Lung (tissue), 16 donors: ENCODE data around the gene ARID2. TPM values are rescaled to one million over a fixed set of nuclear protein-coding genes. Genes with fewer than 3 reads are reported as not detected.
A peak's percentile ranks its signal among the peaks of the same experiment; 100 is the strongest.

ENCODE experiments used
- ATAC-seq: fragments of 200-7000 bp; cut with Tn5 transposase; one replicate; pipeline ENCODE4 v1.9.1; 2020; ENCODE audit warnings: moderate number of reproducible peaks; ENCODE audit not compliant: insufficient read depth, low FRiP score
- DNase-seq, 3 donors: peaks; one replicate each; pipeline ENCODE4 v3.0.0-alpha.2; 2013 to 2017
- H3K27ac ChIP-seq, 2 donors: one replicate each; pipeline ENCODE4 v1.5.1; 2013; ENCODE audit warnings: mild to moderate bottlenecking in 2 of 2, moderate library complexity in 2 of 2, control low read depth in 1 of 2, inconsistent platforms in 1 of 2, low read depth in 1 of 2, low read length in 1 of 2
- H3K27me3 ChIP-seq, 3 donors: one replicate each; pipeline ENCODE4 v1.5.1; 2013; ENCODE audit warnings: low read length in 2 of 3; ENCODE audit not compliant: control insufficient read depth in 3 of 3, insufficient read depth in 3 of 3
- H3K36me3 ChIP-seq, 4 donors: one replicate each; pipeline ENCODE4 v1.5.1; 2013; ENCODE audit warnings: low read length in 4 of 4, mild to moderate bottlenecking in 1 of 4, moderate library complexity in 1 of 4; ENCODE audit not compliant: control insufficient read depth in 4 of 4, insufficient read depth in 4 of 4
- H3K4me1 ChIP-seq, 5 donors: one replicate each; pipeline ENCODE4 v1.5.1; 2013; ENCODE audit warnings: low read length in 5 of 5, mild to moderate bottlenecking in 2 of 5, moderate library complexity in 1 of 5; ENCODE audit not compliant: control insufficient read depth in 5 of 5, insufficient read depth in 5 of 5
- H3K4me3 ChIP-seq: one replicate; pipeline ENCODE4 v1.5.1; 2013; ENCODE audit warnings: mild to moderate bottlenecking, control low read depth, moderate library complexity
- H3K9ac ChIP-seq, 2 donors: one replicate each; pipeline ENCODE4 v1.5.1; 2013; ENCODE audit warnings: low read length in 2 of 2, control low read depth in 1 of 2; ENCODE audit not compliant: insufficient read depth in 1 of 2
- H3K9me3 ChIP-seq, 4 donors: one replicate each; pipeline ENCODE4 v1.5.1; 2013; ENCODE audit warnings: low read length in 3 of 4, mild to moderate bottlenecking in 1 of 4, moderate library complexity in 1 of 4; ENCODE audit not compliant: control insufficient read depth in 4 of 4, insufficient read depth in 3 of 4
- CTCF ChIP-seq: IDR thresholded peaks from 2 replicates; pipeline ENCODE4 v1.5.1; 2012; ENCODE audit warnings: mild to moderate bottlenecking; ENCODE audit errors: control extremely low read depth, extremely low read depth
- WGBS, 2 donors: extraction: QIAGEN DNeasy Blood & Tissue Kit; methylation state at CpG; one replicate each; pipeline ENCODE4 v1.1.7; 2013; 5-methylcytosine and 5-hydroxymethylcytosine counted together
- long read RNA-seq, 5 donors: transcript quantifications; one replicate each; lab custom pipeline, GENCODE V29; 2026
- polyA plus RNA-seq, 2 donors: library from polyadenylated mRNA; stranded (reverse); fragments of 200-250 nt; gene quantifications; one replicate each; pipeline ENCODE4 v1.2.1, GENCODE V29; 2013
- total RNA-seq, 2 donors: library from RNA; depleted of rRNA in 1 of 2; stranded (reverse); fragments of >200 nt in 1 of 2; gene quantifications; one replicate each; pipeline ENCODE4 v1.2.1, GENCODE V29; 2014 to 2021
- donor health status: control.
- donor health status: control.
- donor health status: Bipolar disorder and iron deficiency.
- donor health status: healthy.
- donor health status: DM: yes; HTN: yes; CAD: no.

ARID2 gene
- total RNA-seq (10 to 100 TPM; 27.0 to 79.2 TPM), polyA plus RNA-seq (1 to 10 TPM; 5.3 to 8.0 TPM)
- long read RNA-seq, donor 1, full-length matches to known transcripts, result 2 of 26 reads
- long read RNA-seq, donor 1, partial matches to known transcripts, result 24 of 26 reads
- long read RNA-seq, donor 1, other reads (novel, unspliced or antisense), result 0 of 26 reads
- long read RNA-seq, donor 2, partial matches to known transcripts, result 32 of 32 reads
- long read RNA-seq, donor 2, other reads (novel, unspliced or antisense), result 0 of 32 reads
- long read RNA-seq, donor 3, result 0 reads
- long read RNA-seq, donor 4, result 0 reads
- long read RNA-seq, donor 5, full-length matches to known transcripts, result 1 of 14 reads
- long read RNA-seq, donor 5, partial matches to known transcripts, result 13 of 14 reads
- long read RNA-seq, donor 5, other reads (novel, unspliced or antisense), result 0 of 14 reads

DNA sequence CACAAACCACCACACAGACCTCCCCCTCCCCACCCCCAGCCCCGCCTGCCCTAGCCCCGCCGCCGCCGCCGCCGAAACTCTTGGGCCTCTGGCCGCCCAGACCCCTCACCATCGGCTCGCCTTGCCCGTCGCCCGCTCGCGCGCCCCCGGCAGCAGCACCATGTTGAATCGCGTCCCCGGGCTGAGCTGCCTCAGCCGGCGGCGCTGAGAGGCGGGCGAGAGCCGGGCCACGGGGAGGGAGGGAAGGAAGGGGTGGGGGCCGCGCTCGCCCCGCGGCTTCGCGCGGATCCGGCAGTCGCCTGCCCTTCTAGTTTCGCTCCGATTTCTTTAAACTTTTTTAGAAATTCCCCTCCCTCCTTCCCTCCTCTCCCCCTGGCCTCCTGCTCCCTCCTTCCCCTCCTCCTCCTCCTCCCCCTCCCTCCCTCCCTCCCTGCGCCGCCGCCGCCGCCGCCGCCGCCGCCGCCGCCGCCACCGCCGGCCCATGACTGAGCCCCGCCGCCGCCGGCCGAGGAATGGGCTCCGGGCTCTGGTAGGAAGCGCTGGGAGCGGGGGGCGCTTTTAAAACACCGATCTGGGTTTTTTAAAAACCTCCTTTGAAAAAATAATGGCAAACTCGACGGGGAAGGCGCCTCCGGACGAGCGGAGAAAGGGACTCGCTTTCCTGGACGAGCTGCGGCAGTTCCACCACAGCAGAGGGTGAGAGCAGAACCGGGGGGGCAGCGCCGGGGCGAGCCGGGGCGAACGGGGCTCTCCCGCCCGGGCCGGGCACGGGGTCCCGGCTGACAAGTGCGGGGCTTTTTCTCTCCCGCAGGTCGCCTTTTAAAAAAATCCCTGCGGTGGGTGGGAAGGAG, at the start of gene ARID2:
Gene ARID2, plus strand, starts transcription at position 474 of the 851 bp plus-strand sequence. Its CDS starts 131 bp downstream, at position 605.
- ATAC-seq (peak; percentile 5), DNase-seq (peak; percentile 83 to 90 (median 87))
- H3K36me3 ChIP-seq, result no peaks in the 10 kb centered on the region
- peak within 1 kb of the TSS; percentile 99 to 100 for H3K27ac ChIP-seq
- 1% methylated on average over 41 to 88 of the region's 88 CpGs for WGBS, 2 donors
- H3K4me1 ChIP-seq, result peaks cover 0 to 42% (median 4%) of the 10 kb centered on the region in 5 donors
- TF ChIP-seq CTCF, result no peak
- peak within 1 kb of the TSS; percentile 95 to 99 for H3K9ac ChIP-seq
- no peaks in the 10 kb centered on the region for H3K27me3 ChIP-seq
- H3K9me3 ChIP-seq, result no peaks in the 10 kb centered on the region
- H3K4me3 ChIP-seq, result peak within 1 kb of the TSS; percentile 82

DNA sequence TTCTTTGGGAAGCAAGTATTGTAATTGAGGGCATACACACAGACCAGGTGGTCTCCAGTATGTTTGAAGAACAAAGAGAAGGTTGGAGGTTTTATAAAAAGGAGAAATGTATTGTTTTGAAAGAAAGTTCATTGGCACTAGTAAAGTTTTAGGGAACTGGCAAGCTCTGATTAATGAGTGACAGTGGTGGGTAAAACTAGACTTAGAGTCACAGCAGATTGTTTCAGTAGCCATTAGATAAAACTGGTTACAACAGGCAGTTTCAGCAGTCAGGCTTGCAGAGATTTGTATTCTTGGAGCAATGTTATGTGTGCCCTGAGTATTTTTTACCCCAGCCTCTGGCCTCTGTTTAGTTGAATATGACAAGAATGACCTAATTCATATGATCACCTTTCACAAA, 49.1 kb upstream of the ARID2 start:
- H3K27ac ChIP-seq, result no peak overlapping the region
- H3K9ac ChIP-seq, result no peak overlapping the region
- DNase-seq (no peak), ATAC-seq (no peak)
- no peaks in the 10 kb centered on the region for H3K9me3 ChIP-seq
- no peak overlapping the region for H3K4me3 ChIP-seq
- no peaks in the 10 kb centered on the region for H3K27me3 ChIP-seq
- no peaks in the 10 kb centered on the region for H3K4me1 ChIP-seq
- H3K36me3 ChIP-seq, result no peaks in the 10 kb centered on the region
- no peak for TF ChIP-seq CTCF

DNA sequence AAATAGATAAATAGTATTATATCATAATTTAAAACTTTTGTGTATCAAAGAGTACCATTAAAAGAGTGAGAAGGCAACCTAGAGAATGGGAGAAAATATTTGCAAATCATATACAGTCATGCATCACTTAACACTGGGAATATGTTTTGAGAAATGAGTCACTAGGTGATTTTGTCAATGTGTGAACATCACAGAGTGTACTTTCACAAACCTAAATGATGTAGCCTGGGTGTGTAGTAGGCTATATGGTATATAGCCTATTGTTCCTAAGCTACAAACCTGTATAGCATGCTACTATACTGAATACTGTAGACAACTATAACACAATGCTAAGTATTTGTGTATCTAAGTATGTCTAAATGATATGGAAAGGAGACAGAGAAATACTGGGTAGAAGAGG, 48.0 kb upstream of the ARID2 start:
- H3K4me3 ChIP-seq, result no peak overlapping the region
- no peaks in the 10 kb centered on the region for H3K4me1 ChIP-seq
- TF ChIP-seq CTCF, result no peak
- H3K9me3 ChIP-seq, result no peaks in the 10 kb centered on the region
- ATAC-seq (no peak), DNase-seq (no peak)
- H3K27ac ChIP-seq, result no peak overlapping the region
- H3K27me3 ChIP-seq, result no peaks in the 10 kb centered on the region
- H3K9ac ChIP-seq, result no peak overlapping the region
- no peaks in the 10 kb centered on the region for H3K36me3 ChIP-seq
